ENCODE measurements around the gene CSF1.
"Not testable (repeated sequence)": the region's sequence is repeated elsewhere in the genome, so short reads cannot be mapped to it uniquely, and the experiment has no call there.

CSF1 gene

GRCh38 chr1:109877317-109877771 is 33.3 kb upstream of the CSF1 start:
- peak overlapping the region; percentile 21 for H3K4me2 ChIP-seq (ENCODE audit: insufficient read depth, low read length, poor library complexity, severe bottlenecking)
- WGBS, 2 donors (ENCODE audit: extremely low coverage in 2 of 2, insufficient read length in 2 of 2, insufficient replicate concordance in 1 of 2): no CpG with 5 or more reads among the region's 13 CpGs
- no peak overlapping the region for H2BK12ac ChIP-seq (ENCODE audit: low read length)
- no peak overlapping the region for H4K8ac ChIP-seq (ENCODE audit: low read depth, low read length)
- H3K23ac ChIP-seq (ENCODE audit: low read depth, low read length, poor library complexity): no peak overlapping the region
- H3K18ac ChIP-seq (ENCODE audit: low read length): peak overlapping the region; percentile 90
- H3K27me3 ChIP-seq (ENCODE audit: control insufficient read depth in 3 of 3, insufficient read depth in 3 of 3, low read depth in 1 of 3, low read length in 3 of 3): no peaks in the 10 kb centered on the region
- peak overlapping the region; percentile 96 for H3K4ac ChIP-seq (ENCODE audit: low read length)
- peak overlapping the region in 1 of 2 donors; percentile 34 for H3K4me3 ChIP-seq (ENCODE audit: low read length in 2 of 2)
- H3K14ac ChIP-seq (ENCODE audit: low read length): no peak overlapping the region
- peak overlapping the region; percentile 90 for H2BK15ac ChIP-seq (ENCODE audit: low read length)
- no peaks in the 10 kb centered on the region for H3K36me3 ChIP-seq (replicated peaks in 1 of 2; ENCODE audit: control insufficient read depth in 2 of 2, insufficient read depth in 2 of 2, low read length in 2 of 2)
- H2BK120ac ChIP-seq (ENCODE audit: low read depth, low read length): peak overlapping the region; percentile 34
- peak overlapping the region; percentile 27 for H3K9ac ChIP-seq (ENCODE audit: low read depth, low read length, poor library complexity)
- H2AK5ac ChIP-seq (ENCODE audit: low read depth, low read length): no peak overlapping the region
- H2BK5ac ChIP-seq (ENCODE audit: low read length): no peak overlapping the region
- no peaks in the 10 kb centered on the region for H3K9me3 ChIP-seq (replicated peaks in 1 of 2; ENCODE audit: control insufficient read depth in 2 of 2, insufficient read depth in 1 of 2, low read depth in 1 of 2, low read length in 2 of 2)
- no peak overlapping the region for H4K91ac ChIP-seq (ENCODE audit: low read depth, low read length, poor library complexity)
- no peaks in the 10 kb centered on the region for H3K79me1 ChIP-seq (ENCODE audit: low read depth, low read length)
- H2AFZ ChIP-seq (ENCODE audit: low read length): peak overlapping the region; percentile 92
- H3K4me1 ChIP-seq (ENCODE audit: control insufficient read depth in 2 of 2, insufficient read depth in 1 of 2, low read depth in 1 of 2, low read length in 2 of 2): peaks cover 28 to 49% of the 10 kb centered on the region in 2 donors
- peak overlapping the region; percentile 76 for H3K27ac ChIP-seq (replicated peaks; ENCODE audit: low read length)
- DNase-seq (ENCODE audit: low spot score): peak; percentile 37

- peak overlapping the region in 1 of 2 donors; percentile 34 for H3K4me3 ChIP-seq (ENCODE audit: low read length in 2 of 2)
- H3K9ac ChIP-seq (ENCODE audit: low read depth, low read length, poor library complexity): peak overlapping the region; percentile 27
- H3K14ac ChIP-seq (ENCODE audit: low read length): no peak overlapping the region
- peak overlapping the region; percentile 92 for H2AFZ ChIP-seq (ENCODE audit: low read length)
- H3K18ac ChIP-seq (ENCODE audit: low read length): peak overlapping the region; percentile 90
- H2AK5ac ChIP-seq (ENCODE audit: low read depth, low read length): no peak overlapping the region
- no peak overlapping the region for H4K91ac ChIP-seq (ENCODE audit: low read depth, low read length, poor library complexity)
- no CpG with 5 or more reads among the region's 3 CpGs for WGBS, 2 donors (ENCODE audit: extremely low coverage in 2 of 2, insufficient read length in 2 of 2, insufficient replicate concordance in 1 of 2)
- H2BK12ac ChIP-seq (ENCODE audit: low read length): no peak overlapping the region
- no peak for DNase-seq (ENCODE audit: low spot score)
- H3K36me3 ChIP-seq (replicated peaks in 1 of 2; ENCODE audit: control insufficient read depth in 2 of 2, insufficient read depth in 2 of 2, low read length in 2 of 2): no peaks in the 10 kb centered on the region
- peak overlapping the region; percentile 84 for H2BK15ac ChIP-seq (ENCODE audit: low read length)
- no peak overlapping the region for H2BK5ac ChIP-seq (ENCODE audit: low read length)
- H3K79me1 ChIP-seq (ENCODE audit: low read depth, low read length): no peaks in the 10 kb centered on the region
- H3K9me3 ChIP-seq (replicated peaks in 1 of 2; ENCODE audit: control insufficient read depth in 2 of 2, insufficient read depth in 1 of 2, low read depth in 1 of 2, low read length in 2 of 2): no peaks in the 10 kb centered on the region
- H3K4me2 ChIP-seq (ENCODE audit: insufficient read depth, low read length, poor library complexity, severe bottlenecking): no peak overlapping the region
- no peak overlapping the region for H3K23ac ChIP-seq (ENCODE audit: low read depth, low read length, poor library complexity)
- H3K4ac ChIP-seq (ENCODE audit: low read length): peak overlapping the region; percentile 39
- H3K27ac ChIP-seq (replicated peaks; ENCODE audit: low read length): peak overlapping the region; percentile 76
- no peaks in the 10 kb centered on the region for H3K27me3 ChIP-seq (ENCODE audit: control insufficient read depth in 3 of 3, insufficient read depth in 3 of 3, low read depth in 1 of 3, low read length in 3 of 3)
- no peak overlapping the region for H2BK120ac ChIP-seq (ENCODE audit: low read depth, low read length)
- H3K4me1 ChIP-seq (ENCODE audit: control insufficient read depth in 2 of 2, insufficient read depth in 1 of 2, low read depth in 1 of 2, low read length in 2 of 2): peaks cover 29 to 52% of the 10 kb centered on the region in 2 donors
- no peak overlapping the region for H4K8ac ChIP-seq (ENCODE audit: low read depth, low read length)
Measured at GRCh38 chr1:109877776-109878175, 32.9 kb upstream of the CSF1 start.

- no peaks in the 10 kb centered on the region for H3K36me3 ChIP-seq (replicated peaks in 1 of 2; ENCODE audit: control insufficient read depth in 2 of 2, insufficient read depth in 2 of 2, low read length in 2 of 2)
- no peak overlapping the region for H2BK12ac ChIP-seq (ENCODE audit: low read length)
- H4K8ac ChIP-seq (ENCODE audit: low read depth, low read length): no peak overlapping the region
- no CpG with 5 or more reads among the region's 8 CpGs for WGBS, 2 donors (ENCODE audit: extremely low coverage in 2 of 2, insufficient read length in 2 of 2, insufficient replicate concordance in 1 of 2)
- H2AK5ac ChIP-seq (ENCODE audit: low read depth, low read length): no peak overlapping the region
- no peak overlapping the region for H2BK15ac ChIP-seq (ENCODE audit: low read length)
- no peaks in the 10 kb centered on the region for H3K9me3 ChIP-seq (replicated peaks in 1 of 2; ENCODE audit: control insufficient read depth in 2 of 2, insufficient read depth in 1 of 2, low read depth in 1 of 2, low read length in 2 of 2)
- no peak overlapping the region for H3K14ac ChIP-seq (ENCODE audit: low read length)
- no peak overlapping the region for H3K4me3 ChIP-seq (ENCODE audit: low read length in 2 of 2)
- no peak overlapping the region for H3K9ac ChIP-seq (ENCODE audit: low read depth, low read length, poor library complexity)
- H2BK5ac ChIP-seq (ENCODE audit: low read length): no peak overlapping the region
- peaks cover 26 to 52% of the 10 kb centered on the region in 2 donors for H3K4me1 ChIP-seq (ENCODE audit: control insufficient read depth in 2 of 2, insufficient read depth in 1 of 2, low read depth in 1 of 2, low read length in 2 of 2)
- no peak overlapping the region for H3K18ac ChIP-seq (ENCODE audit: low read length)
- H2BK120ac ChIP-seq (ENCODE audit: low read depth, low read length): peak overlapping the region; percentile 26
- DNase-seq (ENCODE audit: low spot score): no peak
- H3K23ac ChIP-seq (ENCODE audit: low read depth, low read length, poor library complexity): no peak overlapping the region
- no peak overlapping the region for H3K4ac ChIP-seq (ENCODE audit: low read length)
- H3K79me1 ChIP-seq (ENCODE audit: low read depth, low read length): no peaks in the 10 kb centered on the region
- H3K4me2 ChIP-seq (ENCODE audit: insufficient read depth, low read length, poor library complexity, severe bottlenecking): no peak overlapping the region
- H2AFZ ChIP-seq (ENCODE audit: low read length): peak overlapping the region; percentile 18
- no peaks in the 10 kb centered on the region for H3K27me3 ChIP-seq (ENCODE audit: control insufficient read depth in 3 of 3, insufficient read depth in 3 of 3, low read depth in 1 of 3, low read length in 3 of 3)
- H3K27ac ChIP-seq (replicated peaks; ENCODE audit: low read length): no peak overlapping the region
- no peak overlapping the region for H4K91ac ChIP-seq (ENCODE audit: low read depth, low read length, poor library complexity)
Measured at GRCh38 chr1:109878531-109879104, 32.0 kb upstream of the CSF1 start.

GRCh38 chr1:109879371-109879770 is 31.3 kb upstream of the CSF1 start:
- not testable (repeated sequence) for H3K27ac ChIP-seq (replicated peaks; ENCODE audit: low read length); H2BK12ac ChIP-seq (ENCODE audit: low read length); H3K14ac ChIP-seq (ENCODE audit: low read length); H3K36me3 ChIP-seq (replicated peaks in 1 of 2; ENCODE audit: control insufficient read depth in 2 of 2, insufficient read depth in 2 of 2, low read length in 2 of 2); H4K8ac ChIP-seq (ENCODE audit: low read depth, low read length); H3K23ac ChIP-seq (ENCODE audit: low read depth, low read length, poor library complexity); H4K91ac ChIP-seq (ENCODE audit: low read depth, low read length, poor library complexity); H2BK5ac ChIP-seq (ENCODE audit: low read length); H3K79me1 ChIP-seq (ENCODE audit: low read depth, low read length); H3K4me3 ChIP-seq (ENCODE audit: low read length in 2 of 2); DNase-seq (ENCODE audit: low spot score); H3K9me3 ChIP-seq (replicated peaks in 1 of 2; ENCODE audit: control insufficient read depth in 2 of 2, insufficient read depth in 1 of 2, low read depth in 1 of 2, low read length in 2 of 2); H2AFZ ChIP-seq (ENCODE audit: low read length); H3K18ac ChIP-seq (ENCODE audit: low read length); H2BK15ac ChIP-seq (ENCODE audit: low read length); H3K4me2 ChIP-seq (ENCODE audit: insufficient read depth, low read length, poor library complexity, severe bottlenecking); H3K4ac ChIP-seq (ENCODE audit: low read length); H3K27me3 ChIP-seq (ENCODE audit: control insufficient read depth in 3 of 3, insufficient read depth in 3 of 3, low read depth in 1 of 3, low read length in 3 of 3); H2AK5ac ChIP-seq (ENCODE audit: low read depth, low read length); H3K9ac ChIP-seq (ENCODE audit: low read depth, low read length, poor library complexity)
- WGBS, 2 donors (ENCODE audit: extremely low coverage in 2 of 2, insufficient read length in 2 of 2, insufficient replicate concordance in 1 of 2): no CpG with 5 or more reads among the region's 6 CpGs
- Histone ChIP-seq H2BK120ac (ENCODE audit: low read depth, low read length) (peak overlapping the region; percentile 26), H3K4me1 (ENCODE audit: control insufficient read depth in 2 of 2, insufficient read depth in 1 of 2, low read depth in 1 of 2, low read length in 2 of 2) (peaks cover 27 to 45% of the 10 kb centered on the region in 2 donors)

Data from neuronal stem cell (in vitro differentiated cells).